ENCODE measurements around the gene WNT2.
"Not testable (repeated sequence)": the region's sequence is repeated elsewhere in the genome, so short reads cannot be mapped to it uniquely, and the experiment has no call there.

WNT2 gene

GRCh38 chr7:117308891-117309290, 14.0 kb downstream of the WNT2 start:
- DNase-seq (ENCODE audit: low spot score) = no peak

DNA sequence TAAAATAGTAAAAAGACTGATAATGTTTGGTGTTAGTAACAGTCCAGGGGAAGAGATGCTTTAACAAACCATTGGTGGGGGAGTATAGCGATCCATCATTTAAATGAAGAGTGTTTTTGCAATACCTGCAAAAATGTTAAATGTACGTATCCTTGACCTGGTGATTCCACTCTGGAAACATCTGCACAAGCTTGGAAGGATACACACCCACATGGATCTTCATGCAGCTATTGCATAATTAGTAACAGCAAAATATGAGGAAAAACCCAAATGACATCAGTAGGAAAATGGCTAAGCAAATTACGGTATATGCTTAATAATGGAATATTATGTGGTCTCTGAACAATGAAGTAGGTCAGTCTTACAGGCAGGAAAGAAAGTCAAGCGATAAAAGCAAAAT, 20.5 kb downstream of the WNT2 start:
- DNase-seq (ENCODE audit: low spot score) = no peak

GRCh38 chr7:117300506-117300905, 22.4 kb downstream of the WNT2 start:
- DNase-seq (ENCODE audit: low spot score) = not testable (repeated sequence)

GRCh38 chr7:117297606-117298005, 25.3 kb downstream of the WNT2 start:
- no peak for DNase-seq (ENCODE audit: low spot score)

- DNase-seq (ENCODE audit: low spot score) = no peak
These were observed 26.8 kb downstream of the WNT2 start for GRCh38 chr7:117296066-117296465.

GRCh38 chr7:117285826-117286225, 37.0 kb downstream of the WNT2 start:
- DNase-seq (ENCODE audit: low spot score) = no peak

DNA sequence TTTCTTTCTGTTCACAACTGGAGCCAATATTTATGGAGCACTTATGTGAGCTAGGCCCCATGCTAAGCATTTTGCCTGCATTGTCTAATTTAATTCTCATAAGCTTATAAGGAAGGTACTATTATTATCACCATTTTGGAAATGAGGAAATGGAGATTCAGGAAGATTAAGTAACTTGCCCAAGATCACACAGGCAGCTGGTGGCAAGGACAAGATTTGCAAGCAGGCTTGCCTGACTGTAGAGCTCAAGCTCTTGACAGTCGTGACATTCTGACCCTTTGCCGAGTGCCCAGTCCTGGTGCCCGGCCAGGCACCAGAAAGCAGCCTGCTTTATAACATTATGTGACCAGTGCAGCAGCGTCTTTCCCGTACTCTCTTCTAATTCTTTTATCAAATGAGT, 38.2 kb downstream of the WNT2 start:
- no peak for DNase-seq (ENCODE audit: low spot score)

GRCh38 chr7:117283779-117284178, 39.1 kb downstream of the WNT2 start:
- DNase-seq (ENCODE audit: low spot score) = no peak

GRCh38 chr7:117283371-117283770, 39.5 kb downstream of the WNT2 start:
- no peak for DNase-seq (ENCODE audit: low spot score)

DNA sequence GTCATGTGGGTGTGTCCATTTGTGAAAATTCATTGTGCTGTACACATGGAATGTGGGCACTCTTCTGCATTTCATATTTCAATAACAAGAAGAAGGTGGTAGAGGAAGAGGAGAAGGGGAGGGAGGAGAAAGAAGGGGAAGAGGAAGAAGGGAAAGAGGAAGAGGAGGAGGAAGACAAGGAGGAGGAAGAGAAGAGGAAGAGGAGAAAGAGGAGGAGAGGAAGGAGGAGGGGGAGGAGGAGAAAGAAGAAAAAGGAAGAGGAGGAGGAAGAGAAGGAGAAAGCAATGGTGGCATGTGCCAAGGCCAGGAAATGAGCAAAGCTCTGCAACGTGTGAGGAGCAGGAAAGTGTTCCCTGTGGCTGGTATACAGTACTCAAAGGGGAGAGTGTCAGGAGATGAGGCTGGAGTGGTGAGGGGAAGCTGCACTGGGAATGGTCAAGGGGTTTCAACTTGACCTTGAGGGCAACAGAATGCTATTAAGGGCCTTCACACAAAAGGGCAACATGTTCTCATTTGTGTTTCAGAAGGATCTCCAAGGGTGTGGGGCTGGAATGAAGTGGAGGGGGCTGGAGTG, 40.5 kb downstream of the WNT2 start:
- DNase-seq (ENCODE audit: low spot score) = no peak

DNA sequence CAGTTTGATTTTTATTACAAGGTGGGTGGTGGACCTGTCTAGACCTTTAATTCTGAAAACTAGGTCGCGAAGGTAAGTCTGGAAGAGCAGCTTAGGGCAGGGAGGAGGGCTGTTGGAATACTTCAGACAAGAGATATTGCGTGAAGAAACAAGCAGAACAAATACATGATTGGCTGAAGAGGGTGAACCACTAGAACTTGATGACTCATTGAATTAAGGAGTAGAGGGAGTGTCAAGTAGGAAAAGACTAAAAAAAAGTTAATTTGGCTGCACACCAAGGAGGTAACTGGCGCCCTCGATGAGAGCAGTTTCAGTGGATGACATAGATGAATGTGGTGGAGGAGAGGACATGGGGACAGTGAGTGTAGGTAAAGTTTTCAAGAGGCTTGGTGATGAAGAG, 41.3 kb downstream of the WNT2 start:
- DNase-seq (ENCODE audit: low spot score) = no peak

DNA sequence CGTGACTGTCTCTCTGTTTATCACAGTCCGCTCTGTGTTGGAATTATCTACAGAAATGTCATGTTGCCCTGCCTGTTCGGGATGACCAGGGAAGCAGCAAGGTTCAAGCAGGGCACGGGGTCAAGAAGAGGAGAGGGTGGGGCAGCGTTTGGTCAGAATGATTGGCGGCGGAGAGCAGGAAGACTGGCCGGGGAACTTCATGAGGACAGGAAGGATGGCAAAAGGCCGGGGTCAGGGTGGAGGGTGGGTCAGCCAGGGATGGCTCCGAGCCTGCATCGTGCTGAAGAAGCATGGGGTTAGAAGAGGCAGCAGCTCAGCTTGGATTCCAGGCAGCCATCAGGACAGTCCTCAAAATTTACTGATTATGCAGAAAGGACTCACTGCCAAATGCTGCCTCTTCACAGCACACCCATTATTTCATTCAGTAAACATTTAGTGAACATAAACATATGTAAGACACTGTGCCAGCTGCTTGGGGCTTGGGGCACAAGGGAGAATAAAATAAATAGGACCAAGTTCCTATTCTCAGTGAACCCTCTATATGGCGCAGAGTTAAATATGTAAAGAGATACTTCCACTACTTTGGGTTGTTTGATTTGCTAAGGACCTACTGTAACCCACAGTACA, 42.8 kb downstream of the WNT2 start:
- DNase-seq (ENCODE audit: low spot score) = no peak

GRCh38 chr7:117279203-117279602, 43.7 kb downstream of the WNT2 start:
- no peak for DNase-seq (ENCODE audit: low spot score)

- no peak for DNase-seq (ENCODE audit: low spot score)
These were observed 44.8 kb downstream of the WNT2 start for GRCh38 chr7:117278040-117278439.

- DNase-seq (ENCODE audit: low spot score) = no peak
These were observed 45.3 kb downstream of the WNT2 start for GRCh38 chr7:117277576-117277975.

GRCh38 chr7:117274951-117275350, 47.9 kb downstream of the WNT2 start:
- DNase-seq (ENCODE audit: low spot score) = no peak

- DNase-seq (ENCODE audit: low spot score) = no peak
These were observed 49.0 kb downstream of the WNT2 start for GRCh38 chr7:117273814-117274225.

DNA sequence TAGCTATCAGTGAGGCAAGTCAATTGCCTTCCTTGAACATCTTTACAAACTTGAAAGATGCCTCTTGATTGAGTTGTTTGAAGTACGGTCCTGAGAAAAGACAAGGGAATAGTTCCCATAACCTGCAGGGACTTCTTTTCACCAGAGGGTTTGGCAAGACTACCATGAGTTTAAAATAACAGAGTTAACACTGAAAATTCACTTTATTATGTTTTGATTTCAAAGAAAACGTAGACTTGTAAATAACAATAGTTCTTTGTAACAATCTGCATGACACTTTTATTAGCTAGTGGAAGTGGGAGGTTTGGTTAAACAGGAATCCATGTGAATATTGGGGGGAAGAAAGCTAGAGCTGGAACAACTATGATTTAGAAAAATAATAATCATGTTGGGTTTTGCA, 49.5 kb downstream of the WNT2 start:
- DNase-seq (ENCODE audit: low spot score) = no peak

DNA sequence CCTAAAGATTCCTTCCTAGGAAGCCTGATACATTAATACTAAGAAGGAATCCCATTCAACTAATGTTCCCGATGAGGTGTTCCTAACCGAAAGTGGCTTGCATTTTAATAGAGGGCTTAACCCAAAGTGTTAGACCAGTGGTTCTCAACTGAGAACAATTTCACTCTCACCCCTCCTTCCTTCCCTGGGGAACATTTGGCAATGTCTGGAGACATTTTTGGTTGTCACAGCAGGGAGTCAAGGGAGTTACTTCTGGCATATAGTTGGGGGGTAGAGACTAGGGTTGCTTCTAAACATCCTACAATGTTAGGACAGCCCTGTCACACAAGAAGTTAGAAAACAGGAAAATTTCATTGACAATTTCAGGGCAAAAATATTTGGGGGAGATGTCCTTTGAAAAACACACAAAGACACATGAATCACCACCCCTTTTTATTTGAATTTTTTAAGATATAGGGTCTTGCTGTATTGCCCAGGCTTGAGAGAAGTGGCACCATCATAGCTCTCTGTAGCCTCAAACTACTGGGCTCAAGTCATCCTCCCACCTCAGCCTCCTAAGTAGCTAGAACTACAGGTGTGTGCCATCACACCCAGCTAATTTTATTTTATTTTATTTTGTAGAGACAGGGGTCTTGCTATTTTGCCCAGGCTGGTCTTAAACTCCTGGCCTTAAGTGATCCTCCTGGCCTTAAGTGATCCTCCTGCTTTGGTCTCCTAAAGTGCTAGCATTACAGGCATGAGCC, 50.7 kb downstream of the WNT2 start:
- DNase-seq (ENCODE audit: low spot score) = no peak

DNA sequence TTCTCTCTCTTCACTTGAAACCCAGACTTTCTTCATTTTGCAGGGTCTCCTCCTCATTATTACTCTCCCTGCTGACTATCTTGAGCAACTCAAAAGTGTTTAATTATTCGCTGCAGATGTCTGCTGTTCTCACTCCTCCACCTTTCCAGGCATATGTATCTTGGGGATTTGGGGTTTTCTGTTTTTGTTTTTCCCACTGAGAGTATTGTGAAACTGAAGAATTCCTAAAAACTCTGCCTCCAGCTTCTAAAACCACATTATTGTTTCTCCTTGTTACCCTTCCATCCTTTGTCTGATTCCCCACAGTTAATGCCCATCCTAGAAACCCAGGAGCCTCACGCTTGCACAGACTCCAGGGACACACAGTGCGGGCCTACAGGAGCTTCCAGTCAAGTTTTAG, 51.3 kb downstream of the WNT2 start:
- DNase-seq (ENCODE audit: low spot score) = no peak

GRCh38 chr7:117270371-117270770, 52.5 kb downstream of the WNT2 start:
- DNase-seq (ENCODE audit: low spot score) = no peak

- no peak for DNase-seq (ENCODE audit: low spot score)
These were observed 53.0 kb downstream of the WNT2 start for GRCh38 chr7:117269886-117270285.

DNA sequence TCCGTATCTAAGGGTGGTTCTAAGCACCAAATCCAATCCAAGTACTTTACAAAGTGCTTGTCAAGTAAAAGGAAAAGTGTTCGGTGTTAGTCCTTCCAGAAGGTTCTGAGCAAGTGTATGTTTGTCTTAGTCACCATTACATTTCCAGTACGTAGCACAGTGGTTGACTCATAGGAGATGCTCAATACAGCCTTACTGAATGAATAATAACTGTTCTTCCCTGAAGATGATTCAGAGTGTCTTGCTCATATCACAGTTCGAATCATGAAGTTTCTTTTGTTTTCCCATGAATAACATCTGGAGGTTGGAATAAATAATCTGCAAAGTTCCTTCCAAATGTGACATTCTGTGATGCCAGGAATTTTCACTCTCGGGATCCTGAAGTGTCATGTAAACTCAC, 53.4 kb downstream of the WNT2 start:
- no peak for DNase-seq (ENCODE audit: low spot score)

- DNase-seq (ENCODE audit: low spot score) = no peak
These were observed 58.1 kb downstream of the WNT2 start for GRCh38 chr7:117264716-117265115.

Measured in iPS-NIHi11 (cell line).